ENCODE measurements around the gene PIGQ. TPM values are rescaled to one million over a fixed set of nuclear protein-coding genes. Genes with fewer than 3 reads are reported as not detected.
A peak's percentile ranks its signal among the peaks of the same experiment; 100 is the strongest.

PIGQ gene
- total and polyA plus RNA-seq, 2 of the 13 experiments (the other 11 are each of a cell fraction or from before 2014, with no cell fraction given) = 7.7 to 19.7 TPM

GRCh38 chr16:588889-589657, 19.3 kb downstream of the PIGQ start (continued):
- TF ChIP-seq PRDM4 (CRISPR knock-in tag; IDR thresholded peaks at IDR 0.05; ENCODE audit: borderline replicate concordance) (no peak), ZNF224 (CRISPR knock-in tag; IDR thresholded peaks at IDR 0.05) (no peak), BRD4 (CRISPR knock-in tag; IDR thresholded peaks at IDR 0.05) (peak; percentile 79), MED8 (CRISPR knock-in tag; IDR thresholded peaks at IDR 0.05; ENCODE audit: insufficient replicate concordance) (peak; percentile 81), DNMT1 (CRISPR knock-in tag; IDR thresholded peaks at IDR 0.05) (no peak), FOXM1 (CRISPR knock-in tag; IDR thresholded peaks at IDR 0.05) (no peak), ZBTB3 (CRISPR knock-in tag; IDR thresholded peaks at IDR 0.05; ENCODE audit: borderline replicate concordance, low read depth) (no peak), NFE2L1 (CRISPR knock-in tag; IDR thresholded peaks at IDR 0.05; ENCODE audit: borderline replicate concordance) (no peak), SPEN (CRISPR knock-in tag; IDR thresholded peaks at IDR 0.05; ENCODE audit: low read depth) (peak; percentile 43; the same call in 1 of the 2 replicates), AHR (CRISPR knock-in tag; IDR thresholded peaks at IDR 0.05) (peak; percentile 29; the same call in 1 of the 2 replicates), HNRNPL (IDR thresholded peaks at IDR 0.05; ENCODE audit: low read depth, low read length) (0 out of 2 replicates have a peak, but pooled peaks have one; percentile 35), ZNF343 (CRISPR knock-in tag; IDR thresholded peaks at IDR 0.05) (no peak; the same call in 1 of the 2 replicates), NFATC3 (CRISPR knock-in tag; IDR thresholded peaks at IDR 0.05) (peak; percentile 42; the same call in 1 of the 2 replicates), ZFP91 (CRISPR knock-in tag; IDR thresholded peaks at IDR 0.05; ENCODE audit: borderline replicate concordance) (peak; percentile 58; the same call in 1 of the 2 replicates), MXD3 (CRISPR knock-in tag; IDR thresholded peaks at IDR 0.05) (peak; percentile 79; the same call in 1 of the 2 replicates), SIN3B (IDR thresholded peaks at IDR 0.05; ENCODE audit: low read length) (peak; percentile 57), HOXA3 (CRISPR knock-in tag; IDR thresholded peaks at IDR 0.05) (peak; percentile 35; the same call in 1 of the 2 replicates), NCOA2 (CRISPR knock-in tag; IDR thresholded peaks at IDR 0.05) (peak; percentile 19; the same call in 1 of the 2 replicates), ZNF274 (CRISPR knock-in tag; IDR thresholded peaks at IDR 0.05) (peak; percentile 83), NFRKB (IDR thresholded peaks at IDR 0.05) (no peak)
- TF ChIP-seq, protein P1, sequence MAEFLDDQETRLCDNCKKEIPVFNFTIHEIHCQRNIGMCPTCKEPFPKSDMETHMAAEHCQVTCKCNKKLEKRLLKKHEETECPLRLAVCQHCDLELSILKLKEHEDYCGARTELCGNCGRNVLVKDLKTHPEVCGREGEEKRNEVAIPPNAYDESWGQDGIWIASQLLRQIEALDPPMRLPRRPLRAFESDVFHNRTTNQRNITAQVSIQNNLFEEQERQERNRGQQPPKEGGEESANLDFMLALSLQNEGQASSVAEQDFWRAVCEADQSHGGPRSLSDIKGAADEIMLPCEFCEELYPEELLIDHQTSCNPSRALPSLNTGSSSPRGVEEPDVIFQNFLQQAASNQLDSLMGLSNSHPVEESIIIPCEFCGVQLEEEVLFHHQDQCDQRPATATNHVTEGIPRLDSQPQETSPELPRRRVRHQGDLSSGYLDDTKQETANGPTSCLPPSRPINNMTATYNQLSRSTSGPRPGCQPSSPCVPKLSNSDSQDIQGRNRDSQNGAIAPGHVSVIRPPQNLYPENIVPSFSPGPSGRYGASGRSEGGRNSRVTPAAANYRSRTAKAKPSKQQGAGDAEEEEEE (CRISPR knock-in tag; IDR thresholded peaks at IDR 0.05; ENCODE audit: borderline replicate concordance) = no peak
- TF ChIP-seq, protein P2, sequence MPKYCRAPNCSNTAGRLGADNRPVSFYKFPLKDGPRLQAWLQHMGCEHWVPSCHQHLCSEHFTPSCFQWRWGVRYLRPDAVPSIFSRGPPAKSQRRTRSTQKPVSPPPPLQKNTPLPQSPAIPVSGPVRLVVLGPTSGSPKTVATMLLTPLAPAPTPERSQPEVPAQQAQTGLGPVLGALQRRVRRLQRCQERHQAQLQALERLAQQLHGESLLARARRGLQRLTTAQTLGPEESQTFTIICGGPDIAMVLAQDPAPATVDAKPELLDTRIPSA (CRISPR knock-in tag; IDR thresholded peaks at IDR 0.05; ENCODE audit: borderline replicate concordance) = 0 out of 2 replicates have a peak, but pooled peaks have one; percentile 11

All from HepG2 (cell line).